Parathyroid adenoma (tissue), 2 donors: ENCODE results near the gene MMADHC.

Experiments
- H2AFZ ChIP-seq: fragments of 300-600 bp; sonication (generic); one replicate; pipeline ENCODE4 v1.7.0; 2017; ENCODE audit warnings: antibody characterized with exemption, mild to moderate bottlenecking
- H3K27ac ChIP-seq: fragments of 300-600 bp; sonication (generic); one replicate; pipeline ENCODE4 v1.7.0; 2017
- H3K27me3 ChIP-seq: fragments of 300-600 bp; sonication (generic); one replicate; pipeline ENCODE4 v1.7.0; 2017; ENCODE audit warnings: low read length; ENCODE audit not compliant: control insufficient read depth, insufficient read depth
- H3K36me3 ChIP-seq: fragments of 300-600 bp; sonication (generic); one replicate; pipeline ENCODE4 v1.7.0; 2017; ENCODE audit warnings: low read length; ENCODE audit not compliant: control insufficient read depth, insufficient read depth
- H3K4me1 ChIP-seq: fragments of 300-600 bp; sonication (generic); one replicate; pipeline ENCODE4 v1.7.0; 2017; ENCODE audit warnings: control low read depth
- H3K4me2 ChIP-seq: fragments of 300-600 bp; sonication (generic); one replicate; pipeline ENCODE4 v1.7.0; 2017; ENCODE audit warnings: low read length
- H3K4me3 ChIP-seq: fragments of 300-600 bp; sonication (generic); one replicate; pipeline ENCODE4 v1.7.0; 2017; ENCODE audit warnings: low read depth, low read length
- H3K79me2 ChIP-seq: fragments of 300-600 bp; sonication (generic); one replicate; pipeline ENCODE4 v1.7.0; 2017; ENCODE audit warnings: control low read depth
- H3K9ac ChIP-seq: fragments of 300-600 bp; sonication (generic); one replicate; pipeline ENCODE4 v1.7.0; 2017; ENCODE audit warnings: mild to moderate bottlenecking
- H3K9me3 ChIP-seq: fragments of 300-600 bp; sonication (generic); one replicate; pipeline ENCODE4 v1.7.0; 2017; ENCODE audit warnings: low read length; ENCODE audit not compliant: control insufficient read depth
- CTCF ChIP-seq: fragments of 300-600 bp; sonication (generic); IDR thresholded peaks from one replicate; pipeline ENCODE4 v1.7.0; 2017; ENCODE audit warnings: antibody characterized with exemption, mild to moderate bottlenecking
- donor health status: primary hyperparathyroidism.

The MMADHC gene

GRCh38 chr2:149527998-149528755, 59.4 kb downstream of the MMADHC start:
- Histone ChIP-seq H3K36me3 (no peaks in the 10 kb centered on the region), H3K9ac (no peak overlapping the region), H2AFZ (no peak overlapping the region), H3K79me2 (no peaks in the 10 kb centered on the region), H3K4me2 (no peak overlapping the region), H3K9me3 (no peaks in the 10 kb centered on the region), H3K4me1 (no peaks in the 10 kb centered on the region), H3K27ac (no peak overlapping the region), H3K4me3 (no peak overlapping the region), H3K27me3 (no peaks in the 10 kb centered on the region)
- TF ChIP-seq CTCF: no peak

- H3K4me1 ChIP-seq: no peaks in the 10 kb centered on the region
- no peak overlapping the region for H2AFZ ChIP-seq
- H3K27ac ChIP-seq: no peak overlapping the region
- no peaks in the 10 kb centered on the region for H3K36me3 ChIP-seq
- H3K79me2 ChIP-seq: no peaks in the 10 kb centered on the region
- no peak overlapping the region for H3K4me2 ChIP-seq
- no peaks in the 10 kb centered on the region for H3K9me3 ChIP-seq
- H3K4me3 ChIP-seq: no peak overlapping the region
- H3K27me3 ChIP-seq: no peaks in the 10 kb centered on the region
- no peak overlapping the region for H3K9ac ChIP-seq
- no peak for TF ChIP-seq CTCF
Observed at GRCh38 chr2:149526689-149527088, 60.9 kb downstream of the MMADHC start.

GRCh38 chr2:149525323-149525722, 62.3 kb downstream of the MMADHC start:
- H3K36me3 ChIP-seq: no peaks in the 10 kb centered on the region
- H3K79me2 ChIP-seq: no peaks in the 10 kb centered on the region
- H3K9me3 ChIP-seq: no peaks in the 10 kb centered on the region
- H3K4me1 ChIP-seq: no peaks in the 10 kb centered on the region
- H2AFZ ChIP-seq: no peak overlapping the region
- no peak overlapping the region for H3K4me2 ChIP-seq
- H3K9ac ChIP-seq: no peak overlapping the region
- no peaks in the 10 kb centered on the region for H3K27me3 ChIP-seq
- no peak overlapping the region for H3K4me3 ChIP-seq
- TF ChIP-seq CTCF: no peak
- no peak overlapping the region for H3K27ac ChIP-seq
